Retinal pigment epithelial cell (primary cell): ENCODE measurements around the gene TSHZ1.

Experiments
- DNase-seq: peaks from one replicate; pipeline ENCODE4 v3.0.0-alpha.2; 2010; ENCODE audit warnings: low read depth
- H3K4me3 ChIP-seq: 2 replicates; pipeline ENCODE4 v1.5.1; 2011; ENCODE audit warnings: mild to moderate bottlenecking, low read length, control low read depth, moderate library complexity
- TF ChIP-seq, protein P1 (sequence below): conservative IDR thresholded peaks from 2 replicates; pipeline ENCODE4 v1.5.1; 2011; ENCODE audit warnings: low read depth, low read length, control low read depth, inconsistent platforms

Gene TSHZ1, protein sequence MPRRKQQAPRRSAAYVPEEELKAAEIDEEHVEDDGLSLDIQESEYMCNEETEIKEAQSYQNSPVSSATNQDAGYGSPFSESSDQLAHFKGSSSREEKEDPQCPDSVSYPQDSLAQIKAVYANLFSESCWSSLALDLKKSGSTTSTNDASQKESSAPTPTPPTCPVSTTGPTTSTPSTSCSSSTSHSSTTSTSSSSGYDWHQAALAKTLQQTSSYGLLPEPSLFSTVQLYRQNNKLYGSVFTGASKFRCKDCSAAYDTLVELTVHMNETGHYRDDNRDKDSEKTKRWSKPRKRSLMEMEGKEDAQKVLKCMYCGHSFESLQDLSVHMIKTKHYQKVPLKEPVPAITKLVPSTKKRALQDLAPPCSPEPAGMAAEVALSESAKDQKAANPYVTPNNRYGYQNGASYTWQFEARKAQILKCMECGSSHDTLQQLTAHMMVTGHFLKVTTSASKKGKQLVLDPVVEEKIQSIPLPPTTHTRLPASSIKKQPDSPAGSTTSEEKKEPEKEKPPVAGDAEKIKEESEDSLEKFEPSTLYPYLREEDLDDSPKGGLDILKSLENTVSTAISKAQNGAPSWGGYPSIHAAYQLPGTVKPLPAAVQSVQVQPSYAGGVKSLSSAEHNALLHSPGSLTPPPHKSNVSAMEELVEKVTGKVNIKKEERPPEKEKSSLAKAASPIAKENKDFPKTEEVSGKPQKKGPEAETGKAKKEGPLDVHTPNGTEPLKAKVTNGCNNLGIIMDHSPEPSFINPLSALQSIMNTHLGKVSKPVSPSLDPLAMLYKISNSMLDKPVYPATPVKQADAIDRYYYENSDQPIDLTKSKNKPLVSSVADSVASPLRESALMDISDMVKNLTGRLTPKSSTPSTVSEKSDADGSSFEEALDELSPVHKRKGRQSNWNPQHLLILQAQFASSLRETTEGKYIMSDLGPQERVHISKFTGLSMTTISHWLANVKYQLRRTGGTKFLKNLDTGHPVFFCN (N-terminal part only)

GRCh38 chr18:75210274-75211001 lies at the start of gene TSHZ1:
TSS of gene TSHZ1 (plus strand) at chr18:75210797. CDS start at chr18:75211877, 1,080 bp downstream.
- peak within 1 kb of the TSS; percentile 63 for H3K4me3 ChIP-seq

DNA sequence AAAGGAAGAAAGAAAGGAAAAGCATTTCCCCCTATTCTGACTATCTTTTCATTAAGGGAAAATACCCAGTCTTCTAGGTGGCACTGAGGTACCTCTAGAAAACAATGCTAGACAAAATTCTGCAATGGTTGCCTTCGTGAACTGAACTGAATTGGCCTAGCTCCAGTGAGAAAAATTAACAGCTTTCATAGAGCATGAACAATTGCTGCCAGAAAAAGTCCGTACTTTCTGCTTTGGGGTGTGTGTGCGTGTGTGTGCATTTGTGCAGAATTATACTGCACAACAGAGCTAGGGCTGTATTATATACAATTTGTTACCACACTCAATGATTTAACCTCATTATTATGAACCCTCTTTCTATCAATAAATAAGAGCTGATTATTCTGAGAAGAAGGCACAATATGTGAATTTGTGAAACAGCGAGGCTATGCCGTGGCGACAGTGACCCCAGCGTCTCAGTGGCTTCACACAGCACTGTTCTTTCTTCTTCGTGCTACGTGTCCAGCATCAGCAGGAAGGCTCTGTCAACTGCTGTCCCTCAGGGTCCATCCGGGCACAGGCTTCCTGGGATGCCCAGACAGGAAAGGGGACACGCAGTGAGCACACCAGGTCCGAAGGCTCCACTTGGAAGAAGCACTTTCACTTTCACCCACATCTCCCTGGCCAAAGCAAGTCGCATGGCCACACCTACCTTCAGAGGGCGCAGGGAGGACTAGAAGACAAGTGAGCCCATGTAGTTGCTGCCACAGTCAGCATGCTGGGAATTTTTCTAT lies 49.2 kb upstream of the TSHZ1 start:
- DNase-seq, result no peak
- H3K4me3 ChIP-seq, result no peak overlapping the region
- TF ChIP-seq, protein P1, sequence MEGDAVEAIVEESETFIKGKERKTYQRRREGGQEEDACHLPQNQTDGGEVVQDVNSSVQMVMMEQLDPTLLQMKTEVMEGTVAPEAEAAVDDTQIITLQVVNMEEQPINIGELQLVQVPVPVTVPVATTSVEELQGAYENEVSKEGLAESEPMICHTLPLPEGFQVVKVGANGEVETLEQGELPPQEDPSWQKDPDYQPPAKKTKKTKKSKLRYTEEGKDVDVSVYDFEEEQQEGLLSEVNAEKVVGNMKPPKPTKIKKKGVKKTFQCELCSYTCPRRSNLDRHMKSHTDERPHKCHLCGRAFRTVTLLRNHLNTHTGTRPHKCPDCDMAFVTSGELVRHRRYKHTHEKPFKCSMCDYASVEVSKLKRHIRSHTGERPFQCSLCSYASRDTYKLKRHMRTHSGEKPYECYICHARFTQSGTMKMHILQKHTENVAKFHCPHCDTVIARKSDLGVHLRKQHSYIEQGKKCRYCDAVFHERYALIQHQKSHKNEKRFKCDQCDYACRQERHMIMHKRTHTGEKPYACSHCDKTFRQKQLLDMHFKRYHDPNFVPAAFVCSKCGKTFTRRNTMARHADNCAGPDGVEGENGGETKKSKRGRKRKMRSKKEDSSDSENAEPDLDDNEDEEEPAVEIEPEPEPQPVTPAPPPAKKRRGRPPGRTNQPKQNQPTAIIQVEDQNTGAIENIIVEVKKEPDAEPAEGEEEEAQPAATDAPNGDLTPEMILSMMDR, result no peak

More at GRCh38 chr18:75210274-75211001, at the start of gene TSHZ1:
- DNase-seq, result peak; percentile 68
- TF ChIP-seq, protein P1, result no peak

DNA sequence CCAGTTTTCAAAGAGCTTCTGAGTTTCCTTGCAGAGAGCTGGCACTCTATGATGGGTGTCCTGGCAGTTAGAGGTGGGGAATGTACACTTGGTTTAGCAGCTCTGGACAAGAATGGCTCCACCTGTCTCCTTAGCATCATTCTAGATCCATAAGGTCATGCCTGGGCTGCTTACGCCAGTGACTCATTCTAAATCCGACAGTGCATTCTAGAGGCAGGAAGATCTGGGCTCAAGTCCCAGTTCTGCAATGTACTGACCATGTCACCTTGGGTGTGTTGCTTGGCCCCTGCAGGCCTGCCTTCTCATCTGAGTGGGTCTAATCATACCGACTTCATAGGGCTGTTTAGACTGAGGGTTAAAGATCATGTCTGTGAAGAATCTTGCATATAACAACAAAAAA lies 48.1 kb upstream of the TSHZ1 start:
- TF ChIP-seq, protein P1, result no peak
- no peak overlapping the region for H3K4me3 ChIP-seq
- peak; percentile 75 for DNase-seq

- TF ChIP-seq, protein P1, result no peak
- H3K4me3 ChIP-seq, result no peak overlapping the region
- DNase-seq, result no peak
Measured at GRCh38 chr18:75162978-75163377, 47.6 kb upstream of the TSHZ1 start.

GRCh38 chr18:75163736-75164135 lies 46.9 kb upstream of the TSHZ1 start:
- TF ChIP-seq, protein P1, result no peak
- DNase-seq, result no peak
- H3K4me3 ChIP-seq, result no peak overlapping the region

- no peak for DNase-seq
- H3K4me3 ChIP-seq, result no peak overlapping the region
- TF ChIP-seq, protein P1, result no peak
Measured at GRCh38 chr18:75164479-75164878, 46.1 kb upstream of the TSHZ1 start.
